Activated naive CD8-positive, alpha-beta T cell treated with anti-CD3 and anti-CD28 coated beads, Interleukin-2, amount 10 ng/mL, durations not matched to agents 7 days and 5 days (primary cell): Measurements from ENCODE around the gene B3GNT3. TPM values are rescaled to one million over a fixed set of nuclear protein-coding genes. Genes with fewer than 3 reads are reported as not detected.

Experiments used
- ATAC-seq: fragments of 150-1000 bp; cut with Tn5 transposase; one replicate; pipeline ENCODE4 v1.10.0; 2021; ENCODE audit warnings: low read depth, moderate library complexity
- POLR2A ChIA-PET: fragments of 350-600 bp; sonication (Branson Sonifier 250); formaldehyde crosslinking; loops from one replicate; lab custom pipeline; 2021; ENCODE audit warnings: antibody characterized with exemption; lab: Charles Lee
- DNase-seq: peaks from one replicate; pipeline ENCODE4 v3.0.0; 2021
- H3K27ac Mint-ChIP-seq: one replicate; pipeline ENCODE4 v1.8.0; 2022; ENCODE audit warnings: mild to moderate bottlenecking, mixed read lengths
- H3K27me3 Mint-ChIP-seq: one replicate; pipeline ENCODE4 v1.8.0; 2022; ENCODE audit warnings: mild to moderate bottlenecking, moderate library complexity, mixed read lengths
- H3K36me3 Mint-ChIP-seq: one replicate; pipeline ENCODE4 v1.8.0; 2021; ENCODE audit warnings: mild to moderate bottlenecking, mixed read lengths
- H3K4me1 Mint-ChIP-seq: one replicate; pipeline ENCODE4 v1.8.0; 2021; ENCODE audit warnings: mixed read lengths
- H3K4me3 Mint-ChIP-seq: one replicate; pipeline ENCODE4 v1.8.0; 2022; ENCODE audit warnings: mild to moderate bottlenecking, moderate library complexity, mixed read lengths
- H3K9me3 Mint-ChIP-seq: one replicate; pipeline ENCODE4 v1.8.0; 2021; ENCODE audit warnings: mixed read lengths
- total RNA-seq, 2 experiments: library from RNA; stranded (reverse); gene quantifications; one replicate each; pipeline ENCODE4 v1.2.3, GENCODE V29; 2021

B3GNT3 gene
- total RNA-seq, 2 experiments from 2014 or later: not detected

DNA sequence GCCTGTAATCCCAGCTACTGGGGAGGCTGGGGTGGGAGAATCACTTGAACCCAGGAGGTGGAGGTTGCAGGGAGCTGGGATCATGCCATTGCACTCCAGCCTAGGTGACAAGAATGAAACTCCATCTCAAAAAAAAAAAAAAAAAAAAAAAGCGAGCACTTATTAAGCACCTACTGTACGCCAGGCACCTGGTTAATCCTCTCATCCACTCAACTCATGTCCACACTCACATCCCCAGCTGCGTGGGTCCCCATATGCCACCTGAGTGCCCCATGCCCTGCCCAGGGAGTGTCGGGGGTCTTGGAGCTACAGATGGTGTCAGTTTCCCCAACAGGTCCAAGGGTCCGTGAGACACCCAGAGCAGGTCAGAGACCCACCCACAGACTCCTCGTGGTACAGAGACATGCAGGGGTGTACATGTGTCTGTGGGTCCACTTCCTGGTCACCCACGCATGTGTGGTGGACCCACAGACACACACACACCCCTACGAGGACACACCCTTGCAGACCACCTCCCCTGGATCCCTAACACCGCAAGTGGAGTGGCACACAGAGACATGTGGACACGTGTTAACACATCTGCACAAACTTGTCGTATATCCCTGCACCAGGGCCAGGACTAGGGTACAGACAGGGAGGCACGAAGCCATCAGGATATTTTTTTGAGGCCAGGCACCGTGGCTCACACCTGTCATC lies 22.9 kb downstream of the B3GNT3 start:
- no peak for DNase-seq
- Mint-ChIP-seq H3K4me3 (no peak overlapping the region), H3K9me3 (no peaks in the 10 kb centered on the region), H3K36me3 (peaks cover 1% of the 10 kb centered on the region), H3K27me3 (no peaks in the 10 kb centered on the region), H3K4me1 (peaks cover 2% of the 10 kb centered on the region), H3K27ac (no peak overlapping the region)
- ATAC-seq: no peak
- POLR2A ChIA-PET: interaction anchor here (0.7 kb wide), 2 partner anchors 10 to 1345 kb away, joined by 3 read pairs; no protein-coding TSS in a partner anchor

- POLR2A ChIA-PET: no interaction called here
- no peak for ATAC-seq
- H3K4me3 Mint-ChIP-seq: no peak within 1 kb of the TSS
- H3K36me3 Mint-ChIP-seq: peaks cover 4% of the 10 kb centered on the region
- no peaks in the 10 kb centered on the region for H3K27me3 Mint-ChIP-seq
- no peaks in the 10 kb centered on the region for H3K4me1 Mint-ChIP-seq
- H3K27ac Mint-ChIP-seq: no peak within 1 kb of the TSS
- no peaks in the 10 kb centered on the region for H3K9me3 Mint-ChIP-seq
- no peak for DNase-seq
These were observed 26.3 kb downstream of the B3GNT3 start, which contains the start of gene INSL3 for GRCh38 chr19:17821190-17821589. Gene INSL3 (minus strand): TSS chr19:17821519. CDS start chr19:17821506, 13 bp downstream.

- POLR2A ChIA-PET: interaction anchor here (1.5 to 2.2 kb wide), 3 partner anchors 15 to 23 kb away, joined by 3 to 5 read pairs (median 4); no protein-coding TSS in a partner anchor
- DNase-seq (no peak), ATAC-seq (no peak)
- Mint-ChIP-seq H3K27ac (no peak overlapping the region), H3K4me1 (peaks cover 3% of the 10 kb centered on the region), H3K4me3 (no peak overlapping the region), H3K36me3 (peaks cover 9% of the 10 kb centered on the region), H3K27me3 (no peaks in the 10 kb centered on the region), H3K9me3 (no peaks in the 10 kb centered on the region)
These were observed 29.4 kb downstream of the B3GNT3 start for GRCh38 chr19:17824339-17824738.

GRCh38 chr19:17826508-17827056 lies 31.6 kb downstream of the B3GNT3 start:
- DNase-seq (no peak), ATAC-seq (no peak)
- Mint-ChIP-seq H3K9me3 (no peaks in the 10 kb centered on the region), H3K27me3 (no peaks in the 10 kb centered on the region), H3K4me3 (no peak overlapping the region), H3K36me3 (peaks cover 24% of the 10 kb centered on the region), H3K4me1 (peaks cover 3% of the 10 kb centered on the region), H3K27ac (no peak overlapping the region)
- POLR2A ChIA-PET: no interaction called here

DNA sequence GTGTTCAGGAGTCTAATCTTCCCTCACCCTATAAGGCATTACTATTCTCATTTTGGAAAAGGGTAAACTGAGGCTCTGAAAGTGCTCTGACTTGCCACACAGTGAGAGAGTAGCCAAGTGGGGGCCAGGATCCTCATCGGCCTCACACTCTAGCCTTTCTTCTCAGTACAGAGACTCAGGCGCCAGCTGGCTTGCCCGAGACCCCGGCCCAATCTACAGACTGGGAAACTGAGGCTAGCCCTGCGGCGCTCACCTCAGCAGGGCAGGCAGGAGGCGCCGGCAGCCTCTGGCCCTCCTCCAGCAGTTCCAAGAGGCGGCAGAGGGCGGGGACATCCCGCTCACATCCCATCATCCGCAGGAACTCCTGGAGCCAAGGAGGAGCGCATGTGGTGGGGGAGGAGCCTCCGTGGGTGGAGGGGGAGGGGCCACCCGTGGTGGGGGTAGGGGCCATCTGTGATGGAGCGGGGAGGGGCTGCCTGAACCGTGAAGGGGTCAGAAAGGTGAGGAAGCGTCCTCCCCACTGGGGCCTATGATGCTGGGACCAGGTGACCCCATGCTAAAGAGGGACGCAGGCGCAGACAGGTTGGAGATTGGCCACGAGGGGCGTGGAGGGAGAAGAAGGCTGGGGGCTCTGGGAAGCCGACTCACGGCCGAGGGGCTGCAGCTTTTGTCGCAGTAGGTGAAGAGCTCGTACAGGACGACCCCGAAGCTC lies 35.1 kb downstream of the B3GNT3 start:
- H3K27me3 Mint-ChIP-seq: no peaks in the 10 kb centered on the region
- DNase-seq: no peak
- POLR2A ChIA-PET: interaction anchor here (0.9 kb wide), 1 partner anchor 17 kb away, joined by 3 read pairs; no protein-coding TSS in a partner anchor
- peaks cover 49% of the 10 kb centered on the region for H3K36me3 Mint-ChIP-seq
- H3K4me1 Mint-ChIP-seq: peaks cover 3% of the 10 kb centered on the region
- H3K4me3 Mint-ChIP-seq: no peak overlapping the region
- H3K27ac Mint-ChIP-seq: no peak overlapping the region
- no peak for ATAC-seq
- peaks cover 1% of the 10 kb centered on the region for H3K9me3 Mint-ChIP-seq

GRCh38 chr19:17830567-17831418 lies 35.9 kb downstream of the B3GNT3 start:
- Mint-ChIP-seq H3K36me3 (peaks cover 52% of the 10 kb centered on the region), H3K27me3 (no peaks in the 10 kb centered on the region), H3K9me3 (peaks cover 1% of the 10 kb centered on the region), H3K27ac (no peak overlapping the region), H3K4me1 (peaks cover 9% of the 10 kb centered on the region), H3K4me3 (no peak overlapping the region)
- DNase-seq: peak; percentile 51
- POLR2A ChIA-PET: interaction anchor here (0.9 kb wide), 1 partner anchor 16 kb away, joined by 3 read pairs; no protein-coding TSS in a partner anchor
- ATAC-seq: peak; percentile 35

DNA sequence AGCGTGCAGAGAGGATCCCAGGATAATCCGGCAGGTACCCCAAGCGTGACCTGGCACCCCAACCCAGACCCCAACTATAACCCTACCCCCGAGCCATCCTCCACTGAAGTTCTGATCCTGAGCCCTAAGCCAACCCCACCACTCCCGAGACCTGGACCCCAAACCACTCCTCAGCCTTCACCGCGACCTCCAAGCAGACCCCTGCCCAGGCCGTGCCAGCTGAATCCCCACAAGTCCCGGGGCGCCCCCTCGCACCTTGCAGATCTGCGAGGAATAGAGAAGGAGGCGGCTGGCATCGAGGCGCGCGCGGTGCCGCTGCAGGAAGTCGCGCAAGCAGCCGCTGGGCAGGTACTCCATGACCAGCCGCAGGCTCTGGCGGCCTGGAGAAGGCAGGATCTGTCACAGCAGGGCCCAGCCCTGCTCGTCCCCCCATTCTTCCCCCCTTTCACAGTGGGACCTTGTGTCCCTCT lies 36.5 kb downstream of the B3GNT3 start:
- H3K9me3 Mint-ChIP-seq: peaks cover 1% of the 10 kb centered on the region
- H3K36me3 Mint-ChIP-seq: peaks cover 56% of the 10 kb centered on the region
- POLR2A ChIA-PET: no interaction called here
- no peaks in the 10 kb centered on the region for H3K27me3 Mint-ChIP-seq
- H3K4me1 Mint-ChIP-seq: peaks cover 9% of the 10 kb centered on the region
- H3K4me3 Mint-ChIP-seq: no peak overlapping the region
- DNase-seq (no peak), ATAC-seq (no peak)
- no peak overlapping the region for H3K27ac Mint-ChIP-seq

DNA sequence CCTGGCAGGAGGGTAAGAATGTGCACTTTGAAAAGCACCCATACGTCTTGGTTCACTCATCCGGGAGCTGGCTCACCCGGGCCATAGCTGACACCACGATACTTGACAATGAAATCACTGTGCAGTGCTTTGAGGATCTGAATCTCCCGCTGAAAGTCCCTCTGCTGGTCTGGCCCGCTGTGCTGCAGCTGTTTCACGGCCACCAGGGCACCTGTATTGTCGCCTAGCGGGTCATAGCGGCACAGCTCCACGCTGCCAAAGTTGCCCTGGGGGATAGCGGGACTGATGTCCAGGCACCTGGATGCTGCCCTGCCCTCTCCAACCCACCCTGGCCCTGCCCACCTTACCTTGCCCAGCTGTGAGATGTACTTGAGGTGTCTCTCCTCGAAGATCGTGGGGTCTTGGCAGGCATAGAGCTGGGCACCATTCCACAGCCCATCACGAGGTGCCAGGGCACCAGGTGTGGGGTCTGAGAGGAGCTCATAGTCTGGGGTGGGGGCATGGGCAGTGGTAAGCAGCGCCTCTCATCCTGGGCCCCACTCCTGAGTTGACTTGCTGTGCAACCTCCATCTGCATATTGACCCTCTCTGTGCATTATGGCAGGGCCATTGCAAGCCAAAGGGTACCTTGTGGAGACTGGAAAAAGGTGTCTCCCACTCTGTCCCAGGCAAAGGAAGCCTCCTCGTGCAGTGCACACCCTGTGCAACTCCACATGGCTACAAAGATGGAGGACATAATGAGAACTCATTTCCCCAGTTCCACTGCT lies 37.7 kb downstream of the B3GNT3 start:
- peaks cover 63% of the 10 kb centered on the region for H3K36me3 Mint-ChIP-seq
- POLR2A ChIA-PET: interaction anchor here (0.9 to 1.5 kb wide), 2 partner anchors 10 to 15 kb away, joined by 3 to 4 read pairs; partner anchors contain the start of gene JAK3
- no peak overlapping the region for H3K4me3 Mint-ChIP-seq
- peaks cover 12% of the 10 kb centered on the region for H3K4me1 Mint-ChIP-seq
- H3K27ac Mint-ChIP-seq: no peak overlapping the region
- ATAC-seq: no peak
- peaks cover 1% of the 10 kb centered on the region for H3K9me3 Mint-ChIP-seq
- no peak for DNase-seq
- H3K27me3 Mint-ChIP-seq: no peaks in the 10 kb centered on the region

DNA sequence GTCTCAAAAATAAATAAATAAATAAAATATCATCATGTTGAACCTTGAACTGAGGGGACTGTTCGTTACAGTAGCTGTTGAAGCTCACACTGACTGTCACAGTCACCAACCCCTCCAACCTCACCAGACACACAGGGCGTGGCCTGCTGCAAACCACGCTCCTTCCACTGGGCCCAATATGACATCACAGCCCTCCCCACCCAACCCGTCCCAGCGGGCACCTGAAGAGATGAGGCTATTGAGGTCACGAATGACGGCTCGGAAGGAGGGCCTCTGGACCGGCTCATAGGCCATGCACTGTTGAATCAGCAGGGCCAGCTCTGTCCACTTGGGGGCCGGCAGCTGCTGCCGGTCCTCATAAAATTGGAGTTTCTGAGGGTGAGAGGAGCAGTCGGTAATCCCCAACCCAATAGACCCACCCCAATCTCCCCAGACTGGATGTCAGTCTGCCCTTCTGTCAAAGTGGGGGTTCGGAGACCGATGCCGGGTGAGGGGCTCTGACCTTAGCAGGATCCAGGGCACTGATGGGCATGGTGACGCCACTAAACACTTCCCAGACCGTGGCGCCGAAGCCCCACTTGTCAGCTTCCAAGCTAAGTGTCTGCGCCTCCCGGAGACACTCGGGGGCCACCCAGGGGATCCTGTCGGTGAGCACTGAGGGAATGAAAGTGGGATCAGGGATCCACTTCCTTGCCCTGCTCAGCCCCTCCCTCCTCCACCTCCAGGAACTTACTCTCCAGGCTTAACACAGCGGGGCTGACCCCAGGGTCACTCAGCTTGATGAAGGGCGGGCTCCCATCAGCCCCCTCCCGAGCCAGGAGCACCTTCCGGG lies 39.6 kb downstream of the B3GNT3 start:
- Mint-ChIP-seq H3K27me3 (no peaks in the 10 kb centered on the region), H3K4me3 (no peak overlapping the region), H3K36me3 (peaks cover 68% of the 10 kb centered on the region), H3K4me1 (peaks cover 9% of the 10 kb centered on the region), H3K27ac (no peak overlapping the region), H3K9me3 (peaks cover 1% of the 10 kb centered on the region)
- POLR2A ChIA-PET: interaction anchor here (0.8 to 1.2 kb wide), 2 partner anchors 11 to 30 kb away, joined by 3 to 7 read pairs; no protein-coding TSS in a partner anchor
- no peak for DNase-seq
- ATAC-seq: no peak

DNA sequence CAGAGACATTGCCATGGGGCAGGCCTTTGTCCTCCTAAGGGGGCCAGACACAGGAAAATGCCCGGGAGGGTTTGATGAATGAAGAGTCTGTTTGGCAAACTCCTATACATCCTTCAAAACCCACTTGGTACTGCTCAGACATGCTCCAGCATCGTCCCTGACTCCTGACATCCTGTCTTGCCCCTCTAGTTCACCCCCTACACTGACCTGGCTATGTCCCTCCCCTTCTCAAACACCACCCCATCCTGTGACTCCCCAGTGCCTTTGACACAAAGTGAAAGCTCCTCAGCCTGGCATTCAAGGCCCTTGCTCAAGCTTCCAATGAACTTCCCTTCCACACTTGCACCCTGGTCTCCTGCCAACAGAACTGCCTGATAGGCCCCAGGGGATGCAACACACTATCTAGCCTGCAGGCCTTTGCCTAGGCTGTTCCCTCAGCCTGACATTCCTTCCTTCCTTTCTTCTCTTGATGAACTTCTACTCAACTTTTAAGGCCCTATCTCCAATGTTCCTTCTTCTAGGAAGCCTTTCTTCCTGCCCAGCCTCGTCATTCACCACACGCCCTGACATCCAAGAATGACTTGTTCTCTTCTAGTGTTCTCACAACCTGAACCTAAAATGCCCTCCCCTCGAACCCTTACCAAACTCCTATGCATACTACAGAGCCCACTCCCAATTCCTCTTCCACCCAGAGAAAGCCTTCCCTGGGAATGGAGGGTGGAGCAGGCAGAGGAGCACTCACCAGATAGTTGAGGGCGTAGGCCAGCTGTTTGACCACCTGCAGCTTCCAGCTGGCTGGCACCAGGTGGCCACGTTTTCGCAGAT lies 40.5 kb downstream of the B3GNT3 start:
- peaks cover 66% of the 10 kb centered on the region for H3K36me3 Mint-ChIP-seq
- DNase-seq (no peak), ATAC-seq (no peak)
- H3K27ac Mint-ChIP-seq: peak overlapping the region; percentile 2
- no peaks in the 10 kb centered on the region for H3K27me3 Mint-ChIP-seq
- POLR2A ChIA-PET: interaction anchor here (1.2 kb wide), 1 partner anchor 31 kb away, joined by 7 read pairs; no protein-coding TSS in a partner anchor
- peaks cover 1% of the 10 kb centered on the region for H3K9me3 Mint-ChIP-seq
- no peak overlapping the region for H3K4me3 Mint-ChIP-seq
- peaks cover 9% of the 10 kb centered on the region for H3K4me1 Mint-ChIP-seq

- H3K36me3 Mint-ChIP-seq: peaks cover 64% of the 10 kb centered on the region
- ATAC-seq: no peak
- H3K4me3 Mint-ChIP-seq: no peak overlapping the region
- H3K27ac Mint-ChIP-seq: peak overlapping the region; percentile 55
- POLR2A ChIA-PET: no interaction called here
- peaks cover 1% of the 10 kb centered on the region for H3K9me3 Mint-ChIP-seq
- no peak for DNase-seq
- H3K27me3 Mint-ChIP-seq: no peaks in the 10 kb centered on the region
- H3K4me1 Mint-ChIP-seq: peaks cover 9% of the 10 kb centered on the region
These were observed 41.6 kb downstream of the B3GNT3 start for GRCh38 chr19:17836530-17836929.
